Activated T-cell treated with anti-CD3 and anti-CD28 coated beads for 4 hours (primary cell): ENCODE measurements around the gene SLC22A15.
"Not testable (repeated sequence)": the region's sequence is repeated elsewhere in the genome, so short reads cannot be mapped to it uniquely, and the experiment has no call there.

ENCODE experiments used
- DNase-seq: peaks from one replicate; pipeline ENCODE4 v3.0.0-alpha.2; 2020

The SLC22A15 gene

DNA sequence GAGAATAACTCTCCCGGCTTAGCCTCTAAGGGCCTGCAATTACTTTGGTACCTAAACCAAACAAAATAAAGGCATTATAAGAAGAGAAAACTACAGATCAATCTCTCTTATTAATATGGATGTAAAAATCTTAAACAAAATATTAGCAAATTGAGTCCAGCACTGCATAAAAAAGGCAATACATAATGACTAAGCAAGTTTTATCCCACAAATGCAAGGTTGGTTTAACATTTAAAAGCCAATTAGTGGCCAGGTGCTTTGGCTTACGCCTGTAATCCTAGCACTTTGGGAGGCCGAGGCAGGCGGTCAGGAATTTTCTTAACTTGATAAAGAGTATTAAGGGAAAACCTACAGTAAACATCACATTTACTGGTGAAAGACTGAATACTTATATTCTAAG is 67.8 kb downstream of the SLC22A15 start:
- no peak for DNase-seq

DNA sequence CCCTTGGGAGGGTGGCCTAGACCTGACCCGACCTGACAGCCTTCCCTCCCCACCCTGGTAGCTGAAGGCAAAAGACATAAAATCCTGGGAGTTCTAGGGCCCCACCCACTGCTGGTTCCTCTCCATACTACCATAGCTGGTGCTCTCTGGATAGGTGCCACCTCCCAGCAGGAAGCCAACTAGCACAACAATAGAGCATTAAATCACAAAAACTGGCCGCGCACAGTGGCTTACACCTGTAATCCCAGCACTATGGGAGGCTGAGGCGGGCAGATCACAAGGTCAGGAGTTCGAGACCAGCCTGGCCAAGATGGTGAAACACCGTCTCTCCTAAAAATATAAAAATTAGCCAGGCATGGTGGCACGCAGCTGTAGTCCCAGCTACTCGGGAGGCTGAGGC is 70.6 kb downstream of the SLC22A15 start:
- DNase-seq, result not testable (repeated sequence)

DNA sequence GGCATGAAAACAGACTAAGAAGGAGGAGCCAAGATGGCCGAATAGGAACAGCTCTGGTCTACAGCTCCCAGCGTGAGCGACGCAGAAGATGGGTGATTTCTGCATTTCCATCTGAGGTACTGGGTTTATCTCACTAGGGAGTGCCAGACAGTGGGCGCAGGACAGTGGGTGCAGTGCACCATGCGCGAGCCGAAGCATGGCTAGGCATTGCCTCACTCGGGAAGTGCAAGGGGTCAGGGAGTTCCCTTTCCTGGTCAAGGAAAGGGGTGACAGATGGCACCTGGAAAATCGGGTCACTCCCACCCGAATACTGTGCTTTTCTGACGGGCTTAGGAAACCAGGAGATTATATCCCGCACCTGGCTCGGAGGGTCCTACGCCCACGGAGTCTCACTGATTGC is 75.6 kb downstream of the SLC22A15 start:
- not testable (repeated sequence) for DNase-seq

DNA sequence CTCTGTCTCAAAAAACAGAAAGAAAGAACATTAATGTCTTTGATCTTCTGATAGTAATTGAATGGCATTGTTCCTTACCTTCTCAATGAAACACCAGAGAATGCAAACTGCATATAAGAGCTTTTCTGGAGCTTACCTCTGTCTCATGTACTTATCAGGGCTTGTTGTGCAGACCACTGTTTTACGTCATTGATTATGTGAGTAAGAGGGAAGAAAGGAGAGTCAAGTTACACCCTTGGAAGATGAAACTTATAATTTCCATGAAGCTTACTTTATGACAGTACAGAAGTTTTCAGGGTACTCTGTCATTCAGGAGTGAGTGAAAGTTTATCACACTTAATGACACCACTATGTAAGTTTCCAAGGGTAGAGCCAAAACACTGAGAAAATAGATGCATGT is 85.9 kb downstream of the SLC22A15 start:
- DNase-seq, result no peak

DNA sequence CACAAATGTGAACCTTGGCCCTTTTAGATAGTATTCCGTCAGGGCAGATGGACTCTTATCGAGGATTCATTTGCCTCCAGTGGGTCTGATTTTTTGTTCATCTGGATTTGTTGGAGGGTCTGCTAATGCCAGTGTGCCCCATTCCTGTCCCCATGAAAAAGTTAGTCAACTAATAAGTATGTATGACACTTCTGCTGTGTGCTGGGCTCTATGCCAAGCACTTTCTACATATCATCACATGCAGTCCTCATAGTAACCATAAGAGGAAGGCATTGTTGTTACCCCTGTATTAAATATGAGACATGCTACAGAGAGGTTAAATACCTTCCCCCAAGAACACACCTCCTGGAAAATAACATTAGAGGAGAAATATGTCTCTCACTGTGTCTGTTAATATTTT is 88.3 kb downstream of the SLC22A15 start:
- DNase-seq, result no peak

DNA sequence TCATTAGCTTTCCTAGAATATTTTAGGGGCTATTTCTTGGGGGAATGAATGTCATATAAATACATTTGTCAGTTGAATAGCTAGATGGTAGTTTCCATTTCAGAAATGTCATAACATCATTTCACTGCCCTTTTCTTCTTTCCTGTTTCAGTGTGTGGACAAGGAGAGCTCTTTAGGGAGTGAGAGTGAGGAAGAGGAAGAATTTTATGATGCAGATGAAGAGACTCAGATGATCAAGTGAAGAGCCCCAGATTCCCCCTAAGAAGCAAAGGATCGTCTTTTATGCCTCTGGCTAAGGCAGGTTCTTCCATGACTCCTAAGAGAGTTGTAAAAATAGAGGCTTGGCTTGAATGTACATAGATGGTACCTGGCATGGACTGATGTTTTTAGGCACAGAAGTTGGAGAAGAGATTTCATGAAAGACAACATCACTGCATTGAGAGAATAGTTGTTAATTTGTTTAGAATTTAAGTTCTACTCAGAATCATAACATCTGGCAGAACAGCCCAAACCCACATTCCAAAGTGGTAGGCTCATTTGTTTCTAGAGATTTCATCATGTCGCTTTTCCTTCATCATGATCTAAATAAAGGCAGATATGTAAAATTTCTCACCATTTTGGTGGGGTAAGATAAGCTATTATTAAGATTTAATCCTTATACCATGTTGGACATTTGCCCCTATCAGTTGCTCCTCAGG is 90.7 kb downstream of the SLC22A15 start:
- DNase-seq, result no peak

DNA sequence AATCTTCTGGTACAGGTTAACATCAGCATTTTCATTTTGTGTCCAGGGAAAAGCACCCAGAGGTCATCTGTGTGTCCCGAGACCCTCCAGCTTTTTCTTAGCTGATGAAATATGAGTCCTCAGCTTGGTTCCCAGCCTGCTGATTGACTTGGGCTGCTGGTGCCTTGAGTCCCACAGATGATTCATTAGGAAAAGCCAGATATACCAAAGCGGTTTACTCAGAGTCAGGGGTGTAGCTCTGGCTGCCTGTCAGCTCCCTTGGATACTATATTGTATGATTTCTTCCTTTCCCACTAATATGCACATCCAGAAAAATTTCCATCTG is 91.2 kb downstream of the SLC22A15 start:
- DNase-seq, result no peak

DNA sequence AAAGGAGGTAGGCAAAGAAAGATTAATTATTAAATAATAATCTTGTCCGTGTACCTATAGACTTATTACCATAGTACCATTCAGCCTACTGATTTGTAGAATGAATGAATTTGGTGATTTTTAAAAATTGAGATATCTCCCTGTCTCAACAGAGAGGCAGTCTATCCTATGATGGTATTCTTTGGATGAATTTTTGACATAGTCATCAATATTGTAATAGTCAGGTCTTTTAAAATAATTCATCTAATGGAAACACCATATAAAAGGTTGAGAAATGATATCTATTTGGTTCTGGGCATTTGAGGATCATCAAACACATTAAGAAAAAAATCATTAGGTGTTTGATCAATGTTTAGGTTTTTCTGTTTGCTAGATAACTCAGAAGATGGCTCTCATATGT is 99.3 kb downstream of the SLC22A15 start:
- no peak for DNase-seq

DNA sequence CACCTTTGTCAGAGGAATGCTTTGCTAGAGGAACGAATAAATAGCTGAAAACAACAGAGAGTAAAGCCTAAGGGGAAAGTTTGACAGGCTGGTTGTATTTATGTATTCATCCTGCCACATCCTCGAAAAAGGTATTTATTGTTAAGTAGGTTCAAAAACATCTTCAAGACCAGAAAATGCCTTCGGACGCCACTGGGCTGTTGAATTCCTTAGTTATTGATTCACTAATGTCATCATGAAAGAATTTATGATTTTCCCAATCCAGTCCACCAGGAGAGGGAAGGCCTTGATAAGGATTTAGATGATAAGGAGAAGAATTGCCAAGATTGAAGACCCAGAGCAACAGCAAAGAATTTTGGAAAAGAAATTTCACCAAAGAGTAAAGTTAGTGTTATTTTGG is 99.7 kb downstream of the SLC22A15 start:
- DNase-seq, result no peak

DNA sequence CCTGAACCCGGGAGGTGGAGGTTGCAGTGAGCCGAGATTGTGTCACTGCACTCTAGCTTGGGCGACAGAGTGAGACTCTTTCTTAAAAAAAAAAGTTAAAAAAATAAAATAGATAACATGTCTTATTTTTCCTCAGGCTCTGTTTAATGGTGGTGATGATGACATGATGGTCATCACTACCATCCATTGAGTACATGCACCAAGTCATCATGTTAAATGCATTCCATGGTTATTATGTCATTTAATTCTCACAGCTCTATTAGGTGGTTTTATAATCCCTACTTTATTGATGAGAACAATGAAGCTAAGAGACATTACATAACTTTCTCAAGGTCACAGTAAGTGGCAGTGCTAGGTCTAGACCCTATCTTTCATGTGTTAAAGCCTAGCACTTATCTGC is 100.5 kb downstream of the SLC22A15 start:
- DNase-seq, result no peak

DNA sequence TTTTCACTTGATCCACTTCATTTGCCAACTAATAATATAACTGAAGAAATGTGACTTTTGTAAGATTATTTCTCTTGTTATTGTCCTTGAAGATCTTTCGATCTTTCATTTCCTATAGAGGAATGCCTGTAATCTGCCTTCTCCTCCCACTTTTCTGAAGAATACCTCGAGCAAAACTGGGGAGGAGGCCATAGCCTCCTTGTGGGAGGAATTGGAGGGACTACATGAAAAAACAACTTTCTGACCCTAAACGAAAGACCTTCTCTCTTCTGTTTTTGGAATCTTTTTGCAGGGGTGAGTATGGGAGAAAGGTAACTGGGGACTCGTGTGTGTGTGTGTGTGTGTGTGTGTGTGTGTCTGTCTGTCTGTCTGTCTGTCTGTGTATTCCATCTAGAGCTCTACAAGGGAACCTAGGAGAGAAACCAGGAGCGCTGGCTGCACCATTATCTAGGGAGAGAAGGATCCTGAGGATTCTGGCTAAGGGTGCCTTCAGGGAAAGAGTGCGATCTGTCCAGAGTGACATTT is 102.4 kb downstream of the SLC22A15 start:
- DNase-seq, result no peak

DNA sequence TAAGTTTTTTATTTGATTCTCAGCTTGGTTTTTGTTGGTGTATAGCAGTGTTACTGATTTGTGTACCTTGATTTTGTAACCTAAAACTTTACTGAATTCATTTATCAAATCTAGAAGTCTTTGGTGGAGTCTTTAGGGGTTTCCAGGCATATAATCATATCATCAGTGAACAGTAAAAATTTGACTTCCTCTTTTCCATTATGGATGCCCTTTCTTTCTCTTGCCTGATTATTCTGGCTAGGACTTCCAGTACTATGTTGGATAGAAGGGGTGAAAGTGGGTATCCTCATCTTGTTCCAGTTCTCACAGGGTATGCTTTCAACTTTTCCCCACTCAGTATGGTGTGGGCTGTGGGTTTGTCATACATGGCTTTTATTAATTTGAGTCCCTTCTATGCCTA is 111.3 kb downstream of the SLC22A15 start:
- no peak for DNase-seq

DNA sequence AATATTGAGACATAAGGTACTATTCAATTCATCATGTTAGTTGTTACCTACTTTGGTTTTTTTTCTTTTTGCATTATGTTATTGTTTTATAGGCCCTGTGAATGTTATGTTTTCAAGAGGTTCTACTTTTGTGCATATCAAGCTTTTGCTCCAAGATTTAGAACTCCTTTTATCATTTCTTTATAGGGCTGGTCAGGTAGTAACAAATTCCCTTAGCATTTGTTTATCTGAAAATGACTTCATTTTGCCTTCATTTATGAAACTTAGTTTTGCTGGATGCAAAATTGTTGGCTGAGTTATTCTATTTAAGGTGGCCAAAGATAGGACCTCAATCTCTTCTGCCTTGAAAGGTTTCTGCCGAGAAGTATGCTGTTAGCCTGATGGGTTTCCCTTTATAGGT is 113.6 kb downstream of the SLC22A15 start:
- DNase-seq, result no peak

DNA sequence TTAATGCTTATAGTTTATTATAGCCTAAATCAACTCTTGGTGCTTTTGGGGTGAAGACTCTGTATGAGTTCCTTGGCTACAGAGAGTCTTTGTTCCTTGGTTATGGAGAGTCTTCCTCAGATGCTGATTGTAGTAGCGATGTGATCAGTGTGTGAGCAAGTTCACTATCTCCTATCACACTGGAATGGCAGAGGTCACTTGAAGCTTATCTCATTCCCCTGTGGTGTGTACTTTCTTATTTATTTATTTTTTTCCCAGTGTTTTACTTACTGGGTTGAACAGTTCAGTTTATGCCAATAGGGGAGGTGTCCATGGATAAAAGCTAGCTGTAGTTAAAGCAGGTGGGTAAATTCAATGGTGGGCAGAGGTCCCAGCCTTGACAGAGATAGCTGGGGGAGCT is 114.8 kb downstream of the SLC22A15 start:
- DNase-seq, result no peak

DNA sequence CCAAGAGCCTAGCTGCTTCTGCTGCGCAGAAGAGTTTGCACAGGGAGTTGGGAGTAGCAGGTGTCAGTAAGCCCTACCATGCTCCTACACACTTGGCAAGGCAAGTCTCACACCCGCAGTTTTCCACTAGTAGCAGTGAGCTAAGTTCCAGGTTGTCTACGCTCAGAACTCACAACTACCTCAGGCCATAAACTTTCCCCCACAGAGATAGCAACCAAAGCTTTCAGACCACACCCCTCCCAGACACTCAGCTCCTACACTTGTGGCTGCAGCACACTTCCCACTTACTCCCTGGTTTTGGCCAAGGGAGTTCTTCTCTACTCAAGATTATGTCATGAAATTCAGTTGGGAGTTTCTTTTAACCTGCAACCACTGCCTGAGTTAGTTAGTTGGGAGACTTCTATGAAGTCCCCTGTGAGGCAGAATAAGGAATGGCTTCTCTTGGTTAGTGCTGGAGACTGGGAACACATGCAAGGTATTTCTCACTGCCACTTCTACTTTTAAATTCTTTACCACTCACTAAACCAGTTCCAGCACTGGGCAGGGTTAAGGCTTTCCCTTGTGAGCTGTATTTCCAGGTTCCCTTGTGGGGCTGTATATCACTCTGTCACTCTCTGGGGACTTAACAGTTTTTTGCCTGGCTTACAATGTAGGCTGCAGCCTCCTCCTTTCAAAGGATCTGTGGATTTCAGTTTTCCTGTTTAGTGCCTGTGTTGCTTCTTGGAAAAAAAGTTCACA is 116.6 kb downstream of the SLC22A15 start:
- no peak for DNase-seq

DNA sequence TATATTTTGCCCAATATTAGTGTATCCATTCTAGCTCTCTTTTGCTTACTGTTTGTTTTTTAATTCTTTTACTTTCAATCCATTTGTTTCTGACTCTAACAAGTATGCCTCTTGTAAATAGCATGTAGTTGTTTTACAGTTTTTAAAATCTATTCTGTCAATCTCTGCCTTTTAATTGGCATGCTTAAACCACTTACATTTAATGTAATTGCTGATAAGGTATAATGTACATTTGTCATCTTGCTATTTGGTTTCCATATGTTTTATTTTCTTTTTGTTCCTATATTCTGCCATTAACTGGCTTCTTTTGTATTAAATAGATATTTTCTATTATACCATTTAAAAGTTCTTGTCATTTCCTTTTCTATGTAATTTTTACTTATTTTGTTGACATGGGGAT is 118.7 kb downstream of the SLC22A15 start:
- DNase-seq, result no peak

DNA sequence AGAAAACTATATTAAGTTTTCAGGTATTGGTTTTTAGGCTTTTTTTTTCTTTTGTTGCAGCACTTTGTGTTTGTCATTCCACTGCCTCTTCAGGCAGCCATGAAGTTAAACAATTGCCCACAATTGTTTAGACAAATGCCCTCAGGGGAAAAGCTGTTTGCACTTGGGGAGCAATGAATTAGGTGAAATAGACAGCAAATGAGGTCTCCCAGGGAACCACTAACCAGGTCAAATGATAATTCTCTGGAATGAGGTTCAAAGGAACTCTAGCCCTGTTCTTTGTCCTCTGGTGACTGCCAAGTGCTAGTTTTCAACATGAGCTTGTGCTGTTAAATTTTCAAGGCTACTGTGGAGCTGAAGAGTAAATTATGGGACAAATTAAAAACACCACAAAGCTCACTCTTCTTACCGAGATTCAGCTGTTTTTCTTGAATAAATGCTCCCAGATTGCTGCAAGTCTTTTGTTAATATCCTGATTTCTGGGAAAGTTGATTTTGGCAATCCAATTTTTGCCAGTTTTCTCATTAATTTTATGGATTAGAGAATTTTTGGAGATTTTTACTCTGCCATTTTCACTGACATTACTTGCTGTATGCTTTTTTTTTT is 119.8 kb downstream of the SLC22A15 start:
- no peak for DNase-seq

DNA sequence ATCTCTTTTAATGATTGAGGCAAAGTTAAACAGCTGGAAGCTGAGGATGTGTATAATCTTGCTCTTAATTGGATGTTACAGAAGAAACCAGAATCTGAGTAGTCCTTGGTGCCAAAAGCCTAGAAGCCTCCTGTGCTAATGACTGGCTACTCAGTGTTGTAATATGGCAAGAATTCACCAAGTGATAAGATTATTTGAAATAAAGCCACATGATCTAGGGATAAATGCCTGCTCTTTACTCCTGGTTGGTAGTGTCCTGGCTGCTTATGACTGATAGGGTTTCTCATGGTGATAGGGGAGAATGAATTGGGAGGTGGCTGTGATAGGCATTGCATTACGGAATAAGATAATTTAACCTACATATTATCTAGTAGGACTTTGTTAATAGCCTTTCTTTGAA is 121.3 kb downstream of the SLC22A15 start:
- no peak for DNase-seq

DNA sequence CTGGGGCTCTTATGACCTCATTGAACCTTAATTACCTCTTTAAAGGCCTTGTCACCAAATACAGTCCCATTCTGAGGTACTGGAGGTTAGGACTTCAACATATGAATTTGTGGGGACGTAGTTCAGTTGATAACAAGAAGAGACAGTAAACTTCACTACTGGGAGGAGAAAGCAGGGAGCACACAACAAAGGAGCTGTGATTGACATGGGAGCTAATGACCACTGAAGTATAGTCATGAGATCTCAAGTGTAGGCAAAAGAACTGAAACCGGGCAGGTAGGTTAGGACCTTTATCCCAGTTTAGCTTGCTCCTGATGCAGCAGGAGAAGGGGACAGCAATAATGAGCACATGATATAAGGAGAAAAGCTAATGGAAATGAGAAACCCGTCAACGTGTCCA is 123.1 kb downstream of the SLC22A15 start:
- DNase-seq, result no peak

DNA sequence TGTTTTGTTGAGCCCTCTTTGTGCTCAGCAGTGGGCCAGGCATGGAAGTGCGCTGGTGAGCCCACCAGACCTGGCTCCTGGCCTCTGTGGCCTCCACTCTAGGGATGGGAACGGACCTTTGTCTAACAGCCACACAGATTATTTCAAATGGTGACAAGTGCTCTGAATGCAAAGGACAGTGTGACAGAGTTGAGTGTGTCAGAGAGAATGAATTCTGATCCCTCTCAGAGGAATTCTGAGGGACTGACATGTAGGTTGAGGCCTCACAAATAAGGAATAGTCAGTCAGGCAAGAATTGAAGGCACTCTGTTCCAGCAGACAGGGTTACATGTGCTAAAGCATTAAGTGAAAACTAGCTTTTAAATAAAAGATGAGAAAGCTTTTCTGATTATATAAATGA is 123.6 kb downstream of the SLC22A15 start:
- DNase-seq, result no peak

DNA sequence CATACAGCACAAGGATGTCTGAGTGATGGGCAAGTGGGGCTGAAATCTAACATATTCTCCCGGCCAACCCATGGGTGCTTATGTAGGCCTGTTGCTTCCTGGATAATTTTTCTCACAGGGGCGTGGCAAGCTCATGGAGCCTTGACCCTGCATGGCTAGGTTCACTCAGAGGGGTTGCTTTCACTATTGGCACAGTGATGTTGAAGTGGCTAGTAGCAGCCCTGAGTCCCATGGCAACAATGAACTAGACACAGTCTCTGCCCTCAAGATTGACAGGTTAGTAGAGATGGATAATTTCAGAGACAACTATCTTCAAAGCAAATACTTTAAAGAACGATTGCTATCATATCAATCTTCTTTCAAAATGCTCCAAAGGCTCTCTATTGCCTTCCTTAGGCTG is 128.4 kb downstream of the SLC22A15 start:
- DNase-seq, result no peak

DNA sequence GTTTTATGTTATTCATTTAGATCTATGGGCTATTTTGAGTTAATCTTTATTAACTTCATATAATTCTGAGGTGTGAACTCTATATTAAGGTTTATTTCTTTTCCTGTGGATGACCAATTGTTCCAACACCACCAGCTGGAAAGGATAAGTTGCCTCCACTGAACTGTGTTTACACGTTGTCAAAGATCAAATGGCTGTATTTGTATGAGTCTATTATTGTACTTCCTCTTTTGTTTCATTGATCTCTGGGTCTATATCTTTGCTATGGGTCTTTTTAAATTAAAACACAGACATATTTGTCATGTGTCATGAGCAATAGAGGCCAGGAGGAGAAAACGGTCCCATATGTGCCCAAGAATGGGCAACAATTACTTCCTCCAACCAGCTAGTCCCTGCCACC is 129.7 kb downstream of the SLC22A15 start:
- no peak for DNase-seq

DNA sequence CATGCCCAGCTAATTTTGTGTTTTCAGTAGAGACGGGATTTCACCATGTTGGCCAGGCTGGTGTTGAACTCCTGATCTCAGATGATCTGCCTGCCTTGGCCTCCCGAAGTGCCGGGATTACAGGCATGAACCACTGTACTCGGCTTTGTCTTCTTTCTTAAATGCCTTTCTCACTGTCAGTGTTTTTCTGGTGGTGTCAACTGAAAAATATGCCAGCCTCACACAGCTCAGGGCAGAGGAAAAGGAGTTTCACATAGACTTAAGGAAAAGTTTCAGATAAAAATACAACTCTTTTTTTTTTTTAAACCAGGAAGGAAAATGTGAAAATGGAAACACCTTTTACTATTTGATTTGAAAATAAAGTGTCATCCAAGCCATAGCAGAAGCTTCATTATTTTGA is 130.3 kb downstream of the SLC22A15 start:
- DNase-seq, result no peak

DNA sequence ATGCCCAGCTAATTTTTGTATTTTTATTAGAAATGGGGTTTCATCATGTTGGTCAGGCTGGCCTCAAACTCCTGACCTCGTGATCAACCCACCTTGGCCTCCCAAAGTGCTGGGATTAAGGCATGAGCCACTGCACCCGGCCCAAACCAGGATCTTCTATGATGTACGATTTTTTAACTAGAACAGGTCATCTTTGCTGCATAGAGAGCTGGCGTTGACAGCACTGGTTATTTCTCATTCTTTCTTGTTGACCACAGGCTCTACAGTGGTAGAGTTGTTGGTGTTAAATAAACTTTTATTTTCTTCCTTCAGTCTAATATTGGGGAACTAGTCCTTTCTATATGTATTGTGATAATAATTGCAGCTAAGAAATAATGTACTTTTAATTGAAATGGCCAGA is 131.1 kb downstream of the SLC22A15 start:
- no peak for DNase-seq
